SW480 (cell line): ENCODE measurements around the gene FMNL3.
A peak's percentile ranks its signal among the peaks of the same experiment; 100 is the strongest.
"Not testable (repeated sequence)": the region's sequence is repeated elsewhere in the genome, so short reads cannot be mapped to it uniquely, and the experiment has no call there.

ENCODE experiments used
- DNase-seq: peaks from one replicate; pipeline ENCODE4 v3.0.0-alpha.2; 2016; ENCODE audit warnings: low spot score

Gene FMNL3, protein sequence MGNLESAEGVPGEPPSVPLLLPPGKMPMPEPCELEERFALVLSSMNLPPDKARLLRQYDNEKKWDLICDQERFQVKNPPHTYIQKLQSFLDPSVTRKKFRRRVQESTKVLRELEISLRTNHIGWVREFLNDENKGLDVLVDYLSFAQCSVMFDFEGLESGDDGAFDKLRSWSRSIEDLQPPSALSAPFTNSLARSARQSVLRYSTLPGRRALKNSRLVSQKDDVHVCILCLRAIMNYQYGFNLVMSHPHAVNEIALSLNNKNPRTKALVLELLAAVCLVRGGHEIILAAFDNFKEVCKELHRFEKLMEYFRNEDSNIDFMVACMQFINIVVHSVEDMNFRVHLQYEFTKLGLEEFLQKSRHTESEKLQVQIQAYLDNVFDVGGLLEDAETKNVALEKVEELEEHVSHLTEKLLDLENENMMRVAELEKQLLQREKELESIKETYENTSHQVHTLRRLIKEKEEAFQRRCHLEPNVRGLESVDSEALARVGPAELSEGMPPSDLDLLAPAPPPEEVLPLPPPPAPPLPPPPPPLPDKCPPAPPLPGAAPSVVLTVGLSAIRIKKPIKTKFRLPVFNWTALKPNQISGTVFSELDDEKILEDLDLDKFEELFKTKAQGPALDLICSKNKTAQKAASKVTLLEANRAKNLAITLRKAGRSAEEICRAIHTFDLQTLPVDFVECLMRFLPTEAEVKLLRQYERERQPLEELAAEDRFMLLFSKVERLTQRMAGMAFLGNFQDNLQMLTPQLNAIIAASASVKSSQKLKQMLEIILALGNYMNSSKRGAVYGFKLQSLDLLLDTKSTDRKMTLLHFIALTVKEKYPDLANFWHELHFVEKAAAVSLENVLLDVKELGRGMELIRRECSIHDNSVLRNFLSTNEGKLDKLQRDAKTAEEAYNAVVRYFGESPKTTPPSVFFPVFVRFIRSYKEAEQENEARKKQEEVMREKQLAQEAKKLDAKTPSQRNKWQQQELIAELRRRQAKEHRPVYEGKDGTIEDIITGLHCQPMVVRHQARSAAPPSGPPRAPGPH

DNA sequence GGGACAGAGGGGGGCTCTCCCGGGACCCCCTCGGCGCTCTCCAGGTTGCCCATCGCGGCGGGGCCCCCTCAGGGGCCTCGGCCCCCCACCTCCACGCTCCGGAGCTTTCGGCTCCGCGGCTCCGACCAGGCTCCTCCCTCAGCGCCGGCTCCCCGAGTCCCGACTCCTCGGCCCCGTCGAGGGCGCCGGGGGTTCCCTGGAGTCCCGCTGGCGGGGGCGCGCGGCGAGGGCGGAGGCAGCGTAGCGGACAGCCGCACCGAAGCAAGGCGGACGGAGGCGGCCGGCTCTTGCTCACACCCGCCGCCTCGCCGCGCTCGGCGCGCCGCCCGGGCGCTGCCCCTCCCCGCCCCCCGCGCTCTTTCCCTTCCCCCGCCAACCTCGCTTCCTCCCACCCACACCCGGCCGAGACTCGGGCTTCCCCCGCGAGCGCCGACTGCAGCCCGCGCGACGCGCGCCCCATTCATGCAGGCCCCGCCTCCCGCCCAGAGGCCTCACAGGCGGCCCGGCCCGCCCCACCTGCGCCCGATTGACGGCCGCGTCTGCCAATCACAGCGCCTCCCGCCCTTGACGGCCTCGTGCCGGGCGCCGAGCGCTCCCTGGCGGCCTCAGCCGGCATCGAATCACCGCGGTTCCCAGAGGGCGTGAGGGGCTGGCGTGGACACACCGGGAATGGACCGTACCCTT, at the start of gene FMNL3:
TSS of gene FMNL3 (minus strand) at position 278 of the 684 bp plus-strand sequence. CDS start at position 53, 225 bp downstream.
- DNase-seq: peak; percentile 91

DNA sequence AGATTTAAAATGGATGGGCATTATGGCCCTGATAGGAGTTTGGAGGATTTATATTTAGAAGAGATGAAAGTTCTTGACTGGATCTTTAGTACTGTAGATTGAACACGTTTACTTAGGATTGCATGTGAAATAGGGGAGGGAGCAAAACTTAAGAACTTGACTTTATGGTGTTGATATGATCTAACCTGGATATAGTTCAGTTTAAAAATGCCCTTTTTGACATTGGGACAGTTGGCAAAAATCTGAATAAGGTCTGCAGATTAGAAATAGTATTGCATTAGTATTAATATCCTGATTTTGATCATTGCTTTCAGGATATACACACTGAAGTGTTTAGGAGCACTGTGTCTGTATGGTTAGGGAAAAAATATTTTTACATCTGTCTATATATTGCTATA, 43.8 kb upstream of the FMNL3 start:
- DNase-seq: no peak

GRCh38 chr12:49750027-49750995, 43.1 kb upstream of the FMNL3 start:
- DNase-seq: peak; percentile 90

DNA sequence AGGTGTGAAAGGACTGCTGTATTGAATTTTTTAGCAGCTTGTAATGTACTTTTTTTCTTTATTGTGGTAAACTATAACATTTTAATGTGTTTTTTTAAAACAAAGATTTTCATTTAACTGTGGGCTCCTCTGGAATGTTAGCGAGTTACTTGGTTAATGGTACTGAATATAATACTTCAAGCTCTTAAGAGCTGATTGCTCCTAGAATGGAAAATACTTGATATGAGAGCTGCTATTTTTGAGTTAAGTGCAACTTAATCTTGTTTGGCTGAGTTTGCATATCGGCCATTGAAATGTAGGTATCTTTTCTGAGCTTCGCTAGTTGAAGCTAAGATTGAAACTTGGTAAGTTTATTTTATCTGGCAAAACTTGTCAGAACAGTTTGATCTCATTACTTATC, 41.6 kb upstream of the FMNL3 start:
- no peak for DNase-seq

GRCh38 chr12:49748306-49748705, 41.1 kb upstream of the FMNL3 start:
- no peak for DNase-seq

DNA sequence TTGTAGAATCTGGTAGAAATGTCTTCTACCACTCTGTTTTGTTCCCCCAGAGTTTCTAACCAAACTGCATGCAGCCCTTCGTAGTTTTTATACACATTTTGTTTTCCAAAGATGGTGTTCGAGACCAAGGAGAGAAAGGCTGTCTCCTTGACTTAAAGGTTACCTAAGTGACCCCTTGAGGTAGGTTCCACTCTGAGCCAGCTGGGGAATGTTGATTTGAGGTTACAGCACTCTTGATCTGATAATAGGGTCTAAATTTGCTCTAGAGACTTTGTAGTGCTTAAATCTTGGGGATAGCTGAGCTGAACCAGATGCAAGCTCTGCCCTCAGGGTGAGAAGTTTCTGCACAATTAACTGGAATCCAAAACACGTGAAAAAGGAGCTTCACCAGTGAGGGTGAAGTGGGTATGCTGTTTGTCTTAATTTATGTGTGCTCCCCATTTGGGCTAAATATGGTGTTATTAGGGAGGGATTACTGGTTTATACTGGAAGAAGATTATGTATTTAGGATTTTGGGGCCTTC, 37.2 kb upstream of the FMNL3 start:
- no peak for DNase-seq

GRCh38 chr12:49741882-49742620, 34.8 kb upstream of the FMNL3 start:
- DNase-seq: peak; percentile 89

- peak; percentile 100 for DNase-seq
Measured at GRCh38 chr12:49740930-49741881, 34.0 kb upstream of the FMNL3 start, which contains the start of gene TMBIM6. TSS of gene TMBIM6 (plus strand) at chr12:49741557. CDS start at chr12:49752494, 10,937 bp downstream.

- not testable (repeated sequence) for DNase-seq
Measured at GRCh38 chr12:49740277-49740676, 33.1 kb upstream of the FMNL3 start.

- not testable (repeated sequence) for DNase-seq
Measured at GRCh38 chr12:49738721-49739120, 31.5 kb upstream of the FMNL3 start.

DNA sequence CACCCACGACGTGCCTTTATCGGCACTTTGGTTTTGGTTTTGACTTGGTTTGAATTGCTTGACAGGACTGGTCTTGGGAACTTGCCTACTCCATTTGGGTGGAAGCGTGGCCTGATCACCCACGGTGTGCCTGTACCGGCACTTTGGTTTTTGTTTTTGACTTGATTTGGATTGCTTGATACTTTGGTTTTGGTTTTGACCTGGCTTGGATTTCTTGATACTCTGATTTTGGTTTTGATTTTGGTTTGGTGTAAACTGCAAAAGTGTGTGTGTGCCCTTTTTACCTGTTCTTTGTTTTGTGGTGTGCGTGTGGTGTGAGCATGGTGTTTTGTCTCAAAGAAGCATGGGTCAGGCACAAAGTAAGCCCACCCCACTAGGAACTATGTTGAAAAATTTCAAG, 27.7 kb upstream of the FMNL3 start:
- DNase-seq: not testable (repeated sequence)

DNA sequence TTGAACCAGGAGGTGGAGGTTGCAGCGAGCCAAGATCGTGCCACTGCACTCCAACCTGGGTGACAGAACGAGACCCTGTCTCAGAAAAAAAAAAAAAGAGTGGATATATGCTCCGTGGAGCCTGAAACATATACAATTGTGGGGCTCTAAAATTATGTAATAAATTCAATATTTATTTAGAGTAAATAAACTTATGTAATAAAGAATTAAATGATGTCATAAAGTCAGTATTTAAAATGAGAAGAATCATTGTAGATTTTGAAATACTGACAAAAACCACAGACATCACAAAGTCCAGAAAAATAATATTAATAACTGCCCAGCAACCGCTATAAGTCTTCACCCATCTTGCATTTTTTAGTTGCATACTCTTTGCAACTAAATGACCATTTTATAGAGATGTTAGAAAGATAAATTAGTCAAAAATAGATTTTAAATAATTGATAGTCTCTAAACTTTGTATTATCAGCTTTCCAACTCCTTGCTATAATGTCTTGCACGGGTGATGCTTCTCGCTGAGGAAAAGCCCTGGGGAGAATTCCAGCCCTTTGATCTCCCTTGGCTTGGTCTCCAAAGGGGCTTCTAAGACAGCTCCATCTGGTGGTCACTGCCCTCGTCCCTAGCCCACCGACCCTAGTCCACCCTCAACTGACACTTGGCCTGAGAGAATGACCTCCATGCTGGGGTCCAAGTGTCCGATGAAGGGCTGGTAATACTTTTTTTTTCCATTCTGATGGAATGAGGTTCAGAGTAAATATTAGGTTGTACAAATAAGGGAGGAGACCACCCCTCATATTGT, 26.2 kb upstream of the FMNL3 start:
- no peak for DNase-seq

GRCh38 chr12:49730568-49731101, 23.4 kb upstream of the FMNL3 start:
- peak; percentile 29 for DNase-seq

DNA sequence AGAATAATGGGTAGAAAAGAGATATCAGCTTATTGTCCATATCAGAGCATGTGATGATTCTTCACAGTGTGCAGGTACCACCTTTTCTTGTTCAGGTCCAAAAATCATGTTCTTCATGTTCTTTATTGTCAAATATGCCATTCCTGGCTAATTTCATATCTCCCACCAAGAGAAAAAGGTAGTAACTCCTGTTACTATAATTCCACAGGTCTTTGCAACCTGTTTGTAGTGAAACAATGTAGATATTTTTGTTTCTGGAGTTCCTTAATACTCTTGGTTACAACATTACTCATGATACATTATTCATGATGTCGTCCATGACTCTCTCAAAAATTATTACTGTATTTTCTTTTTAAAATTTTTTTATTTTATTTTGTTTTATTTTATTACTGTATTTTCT, 22.8 kb upstream of the FMNL3 start:
- DNase-seq: no peak

DNA sequence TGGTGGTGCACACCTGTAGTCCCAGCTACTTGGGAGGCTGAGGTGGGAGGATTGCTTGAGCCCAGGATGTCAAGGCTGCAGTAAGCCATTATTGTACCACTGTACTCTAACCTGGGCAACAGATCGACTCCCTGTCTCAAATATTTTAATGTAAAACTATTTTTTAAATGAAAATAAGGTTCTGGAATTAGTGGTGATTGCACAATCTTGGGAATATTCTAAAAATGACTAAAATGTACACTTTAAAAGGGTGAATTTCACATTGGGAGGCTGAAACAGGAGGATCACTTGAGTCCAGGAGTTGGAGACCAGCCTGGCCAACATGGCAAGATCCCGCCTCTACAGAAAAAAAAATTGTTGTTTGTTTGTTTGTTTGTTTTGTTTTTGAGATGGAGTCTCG, 21.2 kb upstream of the FMNL3 start:
- DNase-seq: no peak

DNA sequence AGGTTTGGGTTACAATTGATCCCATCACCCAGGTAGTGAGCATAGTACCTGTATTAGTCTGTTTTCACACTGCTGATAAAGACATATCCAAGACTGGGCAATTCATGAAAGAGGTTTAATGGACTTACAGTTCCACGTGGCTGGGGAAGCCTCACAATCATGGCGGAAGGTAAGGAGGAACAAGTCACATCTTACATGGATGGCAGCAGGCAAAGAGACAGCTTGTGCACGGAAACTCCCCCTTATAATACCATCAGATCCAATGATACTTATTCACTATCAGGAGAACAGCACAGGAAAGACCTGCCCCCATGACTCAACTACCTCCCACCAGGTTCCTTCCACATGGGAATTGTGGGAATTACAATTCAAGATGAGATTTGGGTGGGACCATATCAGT, 14.2 kb upstream of the FMNL3 start:
- DNase-seq: not testable (repeated sequence)

DNA sequence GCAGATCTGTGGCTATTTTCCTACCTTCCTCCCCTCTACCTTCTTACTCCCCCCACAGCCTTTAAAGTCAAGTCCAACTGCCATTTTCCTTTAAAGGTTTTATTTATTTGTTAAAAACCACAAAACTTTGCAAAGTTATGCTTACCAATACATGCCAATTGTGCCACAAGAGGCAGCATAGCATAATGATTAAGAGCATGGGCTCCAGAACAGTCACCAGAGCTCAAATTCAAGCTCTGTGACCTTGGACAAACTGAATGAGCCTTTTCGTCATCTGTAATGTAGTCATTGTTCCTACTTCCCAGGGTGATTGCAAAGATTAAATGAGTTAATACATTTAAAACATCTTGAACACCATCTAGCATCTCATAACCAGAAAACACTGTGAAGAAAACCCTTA, 13.0 kb upstream of the FMNL3 start:
- DNase-seq: no peak
